Activated CD4-positive, alpha-beta T cell treated with anti-CD3 and anti-CD28 coated beads, Interleukin-2, amount 10 ng/mL, durations not matched to agents 7 days and 5 days (primary cell): ENCODE results near the gene MRPS33. TPM values are rescaled to one million over a fixed set of nuclear protein-coding genes. Genes with fewer than 3 reads are reported as not detected.
"Not testable (repeated sequence)": the region's sequence is repeated elsewhere in the genome, so short reads cannot be mapped to it uniquely, and the experiment has no call there.

Source experiments
- CTCF ChIA-PET: fragments of 350-600 bp; sonication (Branson Sonifier 250); formaldehyde crosslinking; loops from one replicate; lab custom pipeline; 2021; ENCODE audit warnings: antibody characterized with exemption; lab: Charles Lee
- POLR2A ChIA-PET: fragments of 350-600 bp; sonication (Branson Sonifier 250); formaldehyde crosslinking; loops from one replicate; lab custom pipeline; 2021; ENCODE audit warnings: antibody characterized with exemption; lab: Charles Lee
- DNase-seq: peaks from one replicate; pipeline ENCODE4 v3.0.0-alpha.2; 2020
- H3K27ac Mint-ChIP-seq: one replicate; pipeline ENCODE4 v1.8.0; 2021; ENCODE audit warnings: mild to moderate bottlenecking, moderate library complexity, mixed read lengths
- H3K27me3 Mint-ChIP-seq: one replicate; pipeline ENCODE4 v1.8.0; 2021; ENCODE audit warnings: mixed read lengths
- H3K36me3 Mint-ChIP-seq: one replicate; pipeline ENCODE4 v1.8.0; 2021; ENCODE audit warnings: low read depth, mixed read lengths
- H3K4me1 Mint-ChIP-seq: one replicate; pipeline ENCODE4 v1.8.0; 2021; ENCODE audit warnings: mixed read lengths
- H3K4me3 Mint-ChIP-seq: one replicate; pipeline ENCODE4 v1.8.0; 2021; ENCODE audit warnings: mild to moderate bottlenecking, moderate library complexity, mixed read lengths
- H3K9me3 Mint-ChIP-seq: one replicate; pipeline ENCODE4 v1.8.0; 2021; ENCODE audit warnings: mixed read lengths
- total RNA-seq, 2 experiments: library from RNA; stranded (reverse); gene quantifications; one replicate each; pipeline ENCODE4 v1.2.3, GENCODE V29; 2021

Gene MRPS33
- total RNA-seq, 2 experiments from 2014 or later, result 69.1 to 72.6 TPM

GRCh38 chr7:140972876-140973829 is 41.6 kb downstream of the MRPS33 start:
- H3K4me1 Mint-ChIP-seq, result no peaks in the 10 kb centered on the region
- no peak for DNase-seq
- no peaks in the 10 kb centered on the region for H3K36me3 Mint-ChIP-seq
- H3K27ac Mint-ChIP-seq, result no peak overlapping the region
- H3K4me3 Mint-ChIP-seq, result no peak overlapping the region
- H3K9me3 Mint-ChIP-seq, result no peaks in the 10 kb centered on the region
- peaks cover 8% of the 10 kb centered on the region for H3K27me3 Mint-ChIP-seq
- ChIA-PET POLR2A (interaction anchor here (0.7 kb wide), 1 partner anchor 158 kb away, joined by 3 read pairs; no protein-coding TSS in a partner anchor), CTCF (interaction anchor here (1.0 to 1.2 kb wide), 2 partner anchors 9 to 30 kb away, joined by 3 read pairs; no protein-coding TSS in a partner anchor)

DNA sequence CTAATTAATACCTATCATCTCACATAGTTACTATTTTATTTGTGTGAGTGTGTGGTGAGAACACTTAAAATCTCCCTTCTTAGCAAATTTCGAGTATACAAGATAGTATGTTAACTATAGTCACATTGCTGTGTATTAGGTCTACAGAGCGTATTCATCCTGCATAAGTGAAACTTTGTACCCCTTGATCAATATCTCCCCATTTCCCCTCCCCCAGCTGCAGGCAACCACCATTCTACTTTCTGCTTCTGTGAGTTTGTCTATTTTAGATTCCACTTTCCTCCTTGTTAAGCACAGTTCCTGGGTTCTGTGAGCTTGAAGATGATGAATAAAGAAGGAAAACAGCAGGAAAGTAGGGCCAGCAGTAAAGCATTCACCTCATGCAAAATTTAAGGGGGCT is 42.4 kb downstream of the MRPS33 start:
- ChIA-PET CTCF (interaction anchor here (1.0 to 1.7 kb wide), 3 partner anchors 10 to 31 kb away, joined by 3 read pairs; no protein-coding TSS in a partner anchor), POLR2A (no interaction called here)
- Mint-ChIP-seq H3K36me3 (no peaks in the 10 kb centered on the region), H3K4me3 (no peak overlapping the region), H3K9me3 (no peaks in the 10 kb centered on the region), H3K4me1 (no peaks in the 10 kb centered on the region), H3K27ac (no peak overlapping the region), H3K27me3 (peaks cover 8% of the 10 kb centered on the region)
- no peak for DNase-seq

- H3K27ac Mint-ChIP-seq, result no peak overlapping the region
- H3K4me1 Mint-ChIP-seq, result no peaks in the 10 kb centered on the region
- no peak for DNase-seq
- H3K36me3 Mint-ChIP-seq, result no peaks in the 10 kb centered on the region
- ChIA-PET POLR2A (no interaction called here), CTCF (interaction anchor here (1.8 kb wide), 1 partner anchor 8 kb away, joined by 6 read pairs; no protein-coding TSS in a partner anchor)
- no peaks in the 10 kb centered on the region for H3K27me3 Mint-ChIP-seq
- no peaks in the 10 kb centered on the region for H3K9me3 Mint-ChIP-seq
- H3K4me3 Mint-ChIP-seq, result no peak overlapping the region
Measured at GRCh38 chr7:140967438-140967837, 47.3 kb downstream of the MRPS33 start.

DNA sequence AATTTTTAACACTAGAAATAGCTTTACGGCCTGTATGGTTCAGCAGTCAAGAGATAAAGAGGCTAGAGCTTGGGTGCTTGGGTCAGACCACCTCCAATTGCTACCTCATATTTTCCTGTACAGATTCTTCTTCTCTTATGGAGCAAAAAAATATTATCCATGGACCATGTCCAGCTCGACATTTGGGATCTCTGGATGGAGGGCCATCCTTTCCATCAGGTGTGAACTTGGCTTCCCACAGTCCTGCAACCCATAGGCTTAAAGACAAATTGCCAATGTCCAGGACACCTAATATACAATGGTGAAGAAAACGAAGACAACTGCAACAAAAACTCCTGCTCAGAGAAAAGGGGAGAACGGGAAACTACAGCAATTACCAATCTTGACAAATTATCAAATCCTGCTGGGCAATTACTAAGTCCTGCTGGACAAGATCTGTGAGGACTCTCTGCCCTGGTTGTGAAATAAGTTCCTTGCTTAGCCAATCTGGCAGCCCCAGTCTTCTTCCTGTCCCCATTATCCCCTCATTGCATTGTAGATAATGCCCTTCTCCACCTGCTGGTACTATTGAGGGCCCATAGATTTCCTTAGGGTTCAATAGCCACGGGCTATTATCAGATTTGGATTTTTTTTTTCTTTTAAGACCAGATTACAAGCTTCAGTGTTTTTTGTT is 48.1 kb downstream of the MRPS33 start:
- CTCF ChIA-PET, result interaction anchor here (1.8 kb wide), 1 partner anchor 9 kb away, joined by 6 read pairs; no protein-coding TSS in a partner anchor

GRCh38 chr7:140961117-140961516 is 53.6 kb downstream of the MRPS33 start:
- H3K36me3 Mint-ChIP-seq, result no peaks in the 10 kb centered on the region
- H3K4me3 Mint-ChIP-seq, result no peak overlapping the region
- H3K27me3 Mint-ChIP-seq, result no peaks in the 10 kb centered on the region
- H3K27ac Mint-ChIP-seq, result no peak overlapping the region
- DNase-seq, result no peak
- POLR2A ChIA-PET, result no interaction called here
- no peaks in the 10 kb centered on the region for H3K9me3 Mint-ChIP-seq
- CTCF ChIA-PET, result interaction anchor here (0.6 kb wide), 1 partner anchor 146 kb away, joined by 3 read pairs; no protein-coding TSS in a partner anchor
- H3K4me1 Mint-ChIP-seq, result no peaks in the 10 kb centered on the region

More for the DNA sequence above, 48.1 kb downstream of the MRPS33 start:
- no peaks in the 10 kb centered on the region for H3K27me3 Mint-ChIP-seq
- no peaks in the 10 kb centered on the region for H3K9me3 Mint-ChIP-seq
- no peaks in the 10 kb centered on the region for H3K4me1 Mint-ChIP-seq
- H3K27ac Mint-ChIP-seq, result no peak overlapping the region
- no peak for DNase-seq
- H3K4me3 Mint-ChIP-seq, result no peak overlapping the region
- no peaks in the 10 kb centered on the region for H3K36me3 Mint-ChIP-seq
- POLR2A ChIA-PET, result no interaction called here

DNA sequence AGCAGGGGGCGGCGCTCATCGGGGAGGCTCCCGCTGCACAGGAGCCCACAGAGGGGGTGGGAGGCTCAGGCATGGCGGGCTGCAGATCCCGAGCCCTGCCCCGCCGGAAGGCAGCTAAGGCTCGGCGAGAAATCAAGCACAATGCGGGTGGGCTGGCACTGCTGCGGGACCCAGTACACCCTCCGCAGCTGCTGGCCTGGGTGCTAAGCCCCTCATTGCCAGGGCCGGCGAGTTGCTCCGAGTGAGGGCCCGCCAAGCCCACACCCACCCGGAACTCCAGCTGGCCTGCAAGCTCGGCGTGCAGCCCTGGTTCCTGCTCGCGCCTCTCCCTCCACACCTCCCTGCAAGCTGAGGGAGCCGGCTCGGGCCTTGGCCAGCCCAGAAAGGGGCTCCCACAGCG is 57.8 kb downstream of the MRPS33 start:
- POLR2A ChIA-PET, H3K4me3 Mint-ChIP-seq, H3K9me3 Mint-ChIP-seq, DNase-seq, H3K4me1 Mint-ChIP-seq, H3K36me3 Mint-ChIP-seq, CTCF ChIA-PET, H3K27me3 Mint-ChIP-seq: not testable (repeated sequence)
- peak overlapping the region; percentile 47 for H3K27ac Mint-ChIP-seq

Other genes with a start within 250 kb of the MRPS33 start
- gene BRAF, start 90.0 kb downstream of the MRPS33 start, total RNA-seq, result 10 to 100 TPM; 25.6 to 34.1 TPM
- under 1 TPM; 0.22 to 0.25 TPM for gene TMEM178B, start 59.1 kb upstream of the MRPS33 start, total RNA-seq